ENCODE results near the gene OSBPL8. TPM values are rescaled to one million over a fixed set of nuclear protein-coding genes. Genes with fewer than 3 reads are reported as not detected.

Gene OSBPL8
- total and polyA plus RNA-seq, 2 of the 8 experiments (the other 6 are each of a cell fraction or from before 2014, with no cell fraction given), result 10.9 to 81.1 TPM

- H4K20me1 ChIP-seq (replicated peaks in 1 of 2; ENCODE audit: control insufficient read depth in 1 of 2, insufficient read depth in 2 of 2, low read length in 2 of 2), result no peaks in the 10 kb centered on the region
- H2BK5ac ChIP-seq (ENCODE audit: low read depth, low read length), result peak overlapping the region; percentile 89
- H2BK120ac ChIP-seq (replicated peaks; ENCODE audit: low read depth, low read length), result no peak overlapping the region
- peak overlapping the region; percentile 91; the same call in 1 of the 2 replicates for H3K27ac ChIP-seq (ENCODE audit: low read depth, low read length)
- peaks cover 4% of the 10 kb centered on the region; the same call in 1 of the 2 replicates for H3K23me2 ChIP-seq (ENCODE audit: low read depth, low read length)
- ChIA-PET POLR2A (ENCODE audit: partially characterized antibody) (interaction anchor here (0.8 to 1.9 kb wide), 7 partner anchors 10 to 204 kb away, joined by 3 to 15 read pairs (median 3); partner anchors contain the start of gene ZDHHC17), CTCF (ENCODE audit: partially characterized antibody) (no interaction called here)
- peak overlapping the region; percentile 91 for H3K14ac ChIP-seq (ENCODE audit: insufficient read length)
- H2AK5ac ChIP-seq (ENCODE audit: low read depth, low read length), result no peak overlapping the region
- H3K36me3 ChIP-seq (ENCODE audit: control insufficient read depth in 2 of 4, insufficient read depth in 4 of 4, low read length in 3 of 4), result no peaks in the 10 kb centered on the region
- no peak for FAIRE-seq
- peak overlapping the region; percentile 93; the same call in 1 of the 2 replicates for H3K18ac ChIP-seq (ENCODE audit: extremely low read depth, low read length)
- H3K4me1 ChIP-seq (replicated peaks in 1 of 4; ENCODE audit: control insufficient read depth in 3 of 4, insufficient read depth in 4 of 4, low read length in 3 of 4), result peaks cover 0 to 2% (median 0%) of the 10 kb centered on the region in 4 experiments; a peak in 1 of 7 replicates
- H2BK12ac ChIP-seq (ENCODE audit: low read depth, low read length), result peak overlapping the region; percentile 71
- H3K9me3 ChIP-seq (ENCODE audit: insufficient read depth in 2 of 2, low read depth in 1 of 2, low read length in 1 of 2), result no peaks in the 10 kb centered on the region
- peak overlapping the region; percentile 77 for H2AFZ ChIP-seq (ENCODE audit: low read length)
- peaks cover 0 to 35% of the 10 kb centered on the region in 2 experiments; a peak in 2 of 4 replicates for H3K79me2 ChIP-seq (ENCODE audit: control insufficient read depth in 1 of 2, insufficient read depth in 2 of 2, low read length in 2 of 2)
- peak overlapping the region; percentile 78 to 98 for H3K4me2 ChIP-seq (ENCODE audit: insufficient read depth in 1 of 2, low read depth in 2 of 2, low read length in 2 of 2)
- H2BK15ac ChIP-seq (ENCODE audit: low read length), result peak overlapping the region; percentile 77; the same call in 1 of the 2 replicates
- WGBS, 2 experiments (ENCODE audit: extremely low coverage in 1 of 2, insufficient coverage in 1 of 2, insufficient read length in 1 of 2, insufficient replicate concordance in 2 of 2, low coverage in 1 of 2, low lambda C conversion rate in 2 of 2, missing lambda C conversion rate in 1 of 2), result 34% methylated on average over 8 of the region's 8 CpGs; no CpG with 5 or more reads in 1 of the 2 experiments
- H3K56ac ChIP-seq (replicated peaks; ENCODE audit: insufficient read length, low read depth, low read length), result peak overlapping the region; percentile 92
- no peaks in the 10 kb centered on the region for H3K27me3 ChIP-seq (replicated peaks in 1 of 4; ENCODE audit: control insufficient read depth in 3 of 4, extremely low read depth in 1 of 4, insufficient read depth in 3 of 4, low read length in 3 of 4)
- no peak for DNase-seq (ENCODE audit: low read depth in 1 of 2, low spot score in 2 of 2)
- peak overlapping the region; percentile 99 for H4K5ac ChIP-seq (ENCODE audit: insufficient read length, low read depth, low read length)
- peak overlapping the region in 3 of 4 experiments; percentile 74 to 85 (median 79); a peak in 6 of 7 replicates for H3K9ac ChIP-seq (replicated peaks in 1 of 4; ENCODE audit: extremely low read depth in 1 of 4, low read depth in 3 of 4, low read length in 3 of 4)
- TF ChIP-seq CREB1 (IDR thresholded peaks at IDR 0.05), result no peak
- TF ChIP-seq RNF2 (IDR thresholded peaks at IDR 0.05; ENCODE audit: borderline replicate concordance, low read depth, low read length, missing control alignments, poor library complexity, severe bottlenecking), result no peak
- TF ChIP-seq CBX5 (IDR thresholded peaks at IDR 0.05; ENCODE audit: low read depth, low read length), result no peak
- TF ChIP-seq POU5F1 (IDR thresholded peaks at IDR 0.05; ENCODE audit: low read depth, low read length), result no peak
- TF ChIP-seq ATF3 (IDR thresholded peaks at IDR 0.05; ENCODE audit: insufficient read depth, low read depth, low read length), result no peak
- no peak for TF ChIP-seq CHD1 (IDR thresholded peaks at IDR 0.05; ENCODE audit: low read depth, low read length)
- TF ChIP-seq BCL11A (IDR thresholded peaks at IDR 0.05; ENCODE audit: low read depth in 2 of 2, low read length in 2 of 2), result no peak
- no peak for TF ChIP-seq CHD2 (IDR thresholded peaks at IDR 0.05; ENCODE audit: low read length)
- TF ChIP-seq BACH1 (IDR thresholded peaks at IDR 0.05; ENCODE audit: low read length), result no peak
- no peak for TF ChIP-seq SAP30 (IDR thresholded peaks at IDR 0.05; ENCODE audit: insufficient read depth, insufficient replicate concordance, low read length)
- H4K8ac ChIP-seq (ENCODE audit: extremely low read depth, insufficient read depth, low read length), result peak overlapping the region; percentile 96
- no peak overlapping the region for H3K23ac ChIP-seq (ENCODE audit: insufficient read length)
- H3K79me1 ChIP-seq (ENCODE audit: low read depth, low read length), result no peaks in the 10 kb centered on the region
- peak overlapping the region; percentile 57 for H3K4ac ChIP-seq (replicated peaks; ENCODE audit: insufficient read length, low read depth, low read length)
- H4K91ac ChIP-seq (replicated peaks; ENCODE audit: insufficient read length, low read length), result peak overlapping the region; percentile 82
- H3K4me3 ChIP-seq (ENCODE audit: extremely low read depth in 1 of 4, insufficient read depth in 2 of 4, low read depth in 3 of 4, low read length in 4 of 4), result peak overlapping the region; percentile 74 to 91 (median 84)
- H2BK20ac ChIP-seq (ENCODE audit: low read length), result no peak overlapping the region
Measured at GRCh38 chr12:76560086-76560491, 518 bp upstream of the OSBPL8 start.

Measured in H1 (cell line).